ENCODE data around the gene TBC1D22A.

- TF ChIP-seq POLR2A (IDR thresholded peaks at IDR 0.05; ENCODE audit: low read length) (no peak), GATA1 (IDR thresholded peaks at IDR 0.05; ENCODE audit: low read depth, low read length) (no peak)
These were observed 384.5 kb downstream of the TBC1D22A start for GRCh38 chr22:47146941-47147340.
